Peyer's patch (tissue), 4 donors: ENCODE measurements around the gene SIRT2. TPM values are rescaled to one million over a fixed set of nuclear protein-coding genes. Genes with fewer than 3 reads are reported as not detected.

Experiments
- DNase-seq, 3 donors: peaks; one replicate each; pipeline ENCODE4 v3.0.0-alpha.2; 2017 to 2019
- H3K27ac ChIP-seq, 4 donors: fragments of 200-600 bp; sonication (generic); one replicate each; pipeline ENCODE4 v1.5.1; 2016 to 2019
- H3K27me3 ChIP-seq, 2 donors: fragments of 200-600 bp; sonication (generic); one replicate each; pipeline ENCODE4 v1.5.1; 2019
- H3K36me3 ChIP-seq, 3 donors: fragments of 200-600 bp; sonication (generic); one replicate each; pipeline ENCODE4 v1.5.1; 2016 to 2019
- H3K4me1 ChIP-seq, 4 donors: fragments of 200-600 bp; sonication (generic); one replicate each; pipeline ENCODE4 v1.5.1; 2016 to 2019
- H3K4me3 ChIP-seq, 4 donors: fragments of 200-600 bp; sonication (generic); 1 replicate in 3 of 4; 2 replicates in 1 of 4; pipeline ENCODE4 v1.5.1; 2016 to 2019; ENCODE audit warnings: mild to moderate bottlenecking in 1 of 4
- H3K9me3 ChIP-seq, 4 donors: fragments of 200-600 bp; sonication (generic); one replicate each; pipeline ENCODE4 v1.5.1; 2016 to 2019; ENCODE audit warnings: mild to moderate bottlenecking in 1 of 4
- CTCF ChIP-seq, 6 experiments: fragments of 450-650 bp in 4 of 6; fragments of 200-600 bp in 2 of 6; sonication (generic) in 1 of 6; IDR thresholded peaks; one replicate each; pipeline ENCODE4 v1.5.1; 2017 to 2019; ENCODE audit warnings: antibody characterized with exemption in 6 of 6, mild to moderate bottlenecking in 3 of 6, moderate library complexity in 1 of 6
- POLR2A ChIP-seq, 2 donors: fragments of 450-650 bp; IDR thresholded peaks; one replicate each; pipeline ENCODE4 v1.5.1; 2017; ENCODE audit warnings: antibody characterized with exemption in 2 of 2, mild to moderate bottlenecking in 2 of 2, moderate library complexity in 2 of 2
- total RNA-seq, 4 donors: library from RNA; depleted of rRNA; stranded (reverse); fragments of >200 nt; gene quantifications; one replicate each; pipeline ENCODE4 v1.1.0, GENCODE V29; 2016

Gene SIRT2
- total RNA-seq, 4 donors from 2014 or later = 40.4 to 90.9 (median 78.6) TPM

GRCh38 chr19:38928391-38929001, 29.1 kb upstream of the SIRT2 start:
- Histone ChIP-seq H3K27ac (no peak overlapping the region), H3K4me3 (no peak overlapping the region), H3K27me3 (no peaks in the 10 kb centered on the region), H3K4me1 (peaks cover 0 to 15% (median 7%) of the 10 kb centered on the region in 4 donors), H3K9me3 (no peaks in the 10 kb centered on the region), H3K36me3 (peaks cover 0 to 29% (median 0%) of the 10 kb centered on the region in 3 donors)
- TF ChIP-seq CTCF (IDR thresholded peaks at IDR 0.05) = no peak
- TF ChIP-seq POLR2A (IDR thresholded peaks at IDR 0.05) = no peak
- no peak for DNase-seq

- H3K36me3 ChIP-seq = peaks cover 0 to 30% (median 0%) of the 10 kb centered on the region in 3 donors
- TF ChIP-seq CTCF (IDR thresholded peaks at IDR 0.05) (no peak), POLR2A (IDR thresholded peaks at IDR 0.05) (no peak)
- no peaks in the 10 kb centered on the region for H3K4me1 ChIP-seq
- peak in 1 of 3 donors; percentile 19 for DNase-seq
- no peak overlapping the region for H3K27ac ChIP-seq
- H3K9me3 ChIP-seq = no peaks in the 10 kb centered on the region
- H3K4me3 ChIP-seq = no peak overlapping the region
- H3K27me3 ChIP-seq = no peaks in the 10 kb centered on the region
These were observed 25.0 kb upstream of the SIRT2 start for GRCh38 chr19:38924388-38924787.

DNA sequence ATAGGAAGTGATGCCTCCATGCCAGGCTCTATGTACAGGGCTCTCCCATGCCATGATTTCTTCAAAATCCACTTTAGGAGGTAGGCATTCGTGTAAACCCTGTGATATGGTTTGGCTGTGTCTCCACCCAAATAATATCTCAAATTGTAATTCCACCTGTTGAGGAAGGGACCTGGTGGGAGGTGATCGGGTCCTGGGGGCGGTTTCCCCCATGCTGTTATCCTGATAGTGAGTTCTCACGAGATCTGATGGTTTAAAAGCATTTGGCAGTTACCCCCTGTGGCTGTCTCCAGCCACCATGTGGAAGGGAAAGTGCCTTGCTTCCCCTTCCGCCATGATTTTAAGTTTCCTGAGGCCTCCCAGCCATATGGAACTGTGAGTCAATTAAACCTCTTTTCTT, 23.1 kb upstream of the SIRT2 start:
- no peaks in the 10 kb centered on the region for H3K4me1 ChIP-seq
- TF ChIP-seq POLR2A (IDR thresholded peaks at IDR 0.05) = no peak
- no peak for TF ChIP-seq CTCF (IDR thresholded peaks at IDR 0.05)
- no peak overlapping the region for H3K27ac ChIP-seq
- H3K27me3 ChIP-seq = no peaks in the 10 kb centered on the region
- H3K9me3 ChIP-seq = no peaks in the 10 kb centered on the region
- H3K36me3 ChIP-seq = peaks cover 0 to 30% (median 0%) of the 10 kb centered on the region in 3 donors
- DNase-seq = peak in 1 of 3 donors; percentile 0
- H3K4me3 ChIP-seq = no peak overlapping the region

- no peak for TF ChIP-seq CTCF (IDR thresholded peaks at IDR 0.05)
- TF ChIP-seq POLR2A (IDR thresholded peaks at IDR 0.05) = no peak
- peaks cover 0 to 30% (median 0%) of the 10 kb centered on the region in 3 donors for H3K36me3 ChIP-seq
These were observed 22.2 kb upstream of the SIRT2 start for GRCh38 chr19:38921420-38922274.

GRCh38 chr19:38920602-38921419, 21.4 kb upstream of the SIRT2 start:
- Histone ChIP-seq H3K4me1 (no peaks in the 10 kb centered on the region), H3K27ac (no peak overlapping the region), H3K4me3 (no peak overlapping the region), H3K9me3 (no peaks in the 10 kb centered on the region), H3K36me3 (peaks cover 0 to 30% (median 0%) of the 10 kb centered on the region in 3 donors), H3K27me3 (no peaks in the 10 kb centered on the region)
- TF ChIP-seq CTCF (IDR thresholded peaks at IDR 0.05) (no peak), POLR2A (IDR thresholded peaks at IDR 0.05) (no peak)
- DNase-seq = no peak

More at GRCh38 chr19:38921420-38922274, 22.2 kb upstream of the SIRT2 start:
- peak in 1 of 3 donors; percentile 39 for DNase-seq
- no peaks in the 10 kb centered on the region for H3K4me1 ChIP-seq
- H3K4me3 ChIP-seq = no peak overlapping the region
- H3K9me3 ChIP-seq = no peaks in the 10 kb centered on the region
- no peak overlapping the region for H3K27ac ChIP-seq
- H3K27me3 ChIP-seq = no peaks in the 10 kb centered on the region
